ENCODE results near the gene UBE2G2.

GRCh38 chr21:44840771-44841170 is 39.2 kb upstream of the UBE2G2 start:
- TF ChIP-seq CTCF (IDR thresholded peaks at IDR 0.05; ENCODE audit: low read depth, low read length, missing input control) (no peak), RXRA (IDR thresholded peaks at IDR 0.05) (no peak), ATF3 (IDR thresholded peaks at IDR 0.05) (no peak), TAF1 (conservative IDR thresholded peaks at IDR 0.05) (no peak), JUND (IDR thresholded peaks at IDR 0.05) (no peak)
